Motor neuron (in vitro differentiated cells): Measurements from ENCODE around the gene COL9A1. TPM values are rescaled to one million over a fixed set of nuclear protein-coding genes. Genes with fewer than 3 reads are reported as not detected.
"Not testable (repeated sequence)": the region's sequence is repeated elsewhere in the genome, so short reads cannot be mapped to it uniquely, and the experiment has no call there.

Source experiments
- ATAC-seq, 8 experiments: fragments of 200-7000 bp; cut with Tn5 transposase; replicated peaks in 6 of 8; 2 replicates each; pipeline ENCODE4 v1.8.0; 2021; ENCODE audit warnings: mild to moderate bottlenecking in 8 of 8, moderate library complexity in 8 of 8
- H3K27ac ChIP-seq, 2 donors: fragments of 250-450 bp; sonication (Bioruptor Pico); 2 replicates each; pipeline ENCODE4 v1.9.0; 2021; ENCODE audit warnings: antibody characterized with exemption in 2 of 2, mild to moderate bottlenecking in 2 of 2, moderate library complexity in 1 of 2
- H3K4me1 ChIP-seq, 2 donors: fragments of 250-450 bp; sonication (Bioruptor Pico); replicated peaks in 1 of 2; 2 replicates each; pipeline ENCODE4 v1.6.1; 2021; ENCODE audit warnings: antibody characterized with exemption in 2 of 2, mild to moderate bottlenecking in 2 of 2, moderate library complexity in 1 of 2
- H3K4me3 ChIP-seq, 5 donors: fragments of 250-450 bp; sonication (Bioruptor Pico); 2 replicates each; pipeline ENCODE4 v1.9.0; 2021; ENCODE audit warnings: antibody characterized with exemption in 5 of 5, mild to moderate bottlenecking in 5 of 5, moderate library complexity in 4 of 5
- WGBS, 10 experiments: fragments of 450-650 bp; shearing (Covaris generic); methylation state at CpG; one replicate each; pipeline ENCODE4 v1.0.0; 2022; 5-methylcytosine and 5-hydroxymethylcytosine counted together
- in situ Hi-C, 9 experiments: fragments of 400-800 bp; cut with MboI; loops; one replicate each; pipeline ENCODE4 v1.15.0; 2021; ENCODE audit warnings: low sequenced_read_pairs in 9 of 9, low pct_unique_long_range_greater_than_20kb in 2 of 9; ENCODE audit not compliant: unreplicated experiment in 9 of 9
- total RNA-seq, 8 experiments: library from RNA; unstranded; fragments of 300-600 nt; gene quantifications; 2 replicates each; pipeline versions ENCODE4 v1.2.3 to v1.2.4, GENCODE V29; 2022

COL9A1 gene
- total RNA-seq, 8 experiments from 2014 or later = 0.40 to 4.8 (median 0.68) TPM; not detected in 2

DNA sequence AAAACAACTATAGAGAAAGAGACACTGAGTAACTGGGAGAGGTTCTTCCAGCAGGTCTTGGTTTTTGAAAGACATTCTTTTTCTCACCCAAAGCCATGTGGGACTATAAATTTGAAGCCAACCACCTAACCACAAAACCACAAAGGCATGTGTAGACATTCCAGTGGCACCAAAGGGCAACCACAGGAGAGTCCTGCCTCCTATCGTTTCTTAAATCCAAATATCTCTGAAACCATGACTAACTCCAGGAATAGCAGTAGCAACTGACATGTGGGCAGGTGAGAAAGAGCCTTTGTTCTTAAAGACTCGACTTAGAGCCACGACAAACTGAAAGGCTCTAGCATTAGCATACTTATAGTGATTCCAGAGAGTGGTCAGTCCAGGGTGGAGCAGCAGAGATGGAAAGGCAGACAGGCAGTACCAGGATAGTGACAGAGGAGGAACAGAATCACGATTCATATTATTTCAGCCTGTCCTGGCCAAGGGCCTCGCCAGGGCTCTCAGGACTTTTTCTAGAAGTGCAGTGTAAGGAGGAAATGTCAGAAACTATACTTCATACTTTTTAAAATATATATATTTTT lies 9.4 kb upstream of the COL9A1 start:
- ATAC-seq = peak in 2 of 8 experiments; percentile 70 to 73
- no peak overlapping the region for H3K27ac ChIP-seq
- in situ Hi-C loops = loop anchor here in 3 of 9 experiments (25.0 kb wide), 2 partner anchors 150 to 375 kb away; no protein-coding TSS in a partner anchor
- 0 to 94% (median 57%) methylated on average over 1 to 5 of the region's 5 CpGs; no CpG with 5 or more reads in 2 of the 10 experiments for WGBS, 10 experiments
- peaks cover 0 to 8% of the 10 kb centered on the region in 2 donors for H3K4me1 ChIP-seq
- H3K4me3 ChIP-seq = no peak overlapping the region

DNA sequence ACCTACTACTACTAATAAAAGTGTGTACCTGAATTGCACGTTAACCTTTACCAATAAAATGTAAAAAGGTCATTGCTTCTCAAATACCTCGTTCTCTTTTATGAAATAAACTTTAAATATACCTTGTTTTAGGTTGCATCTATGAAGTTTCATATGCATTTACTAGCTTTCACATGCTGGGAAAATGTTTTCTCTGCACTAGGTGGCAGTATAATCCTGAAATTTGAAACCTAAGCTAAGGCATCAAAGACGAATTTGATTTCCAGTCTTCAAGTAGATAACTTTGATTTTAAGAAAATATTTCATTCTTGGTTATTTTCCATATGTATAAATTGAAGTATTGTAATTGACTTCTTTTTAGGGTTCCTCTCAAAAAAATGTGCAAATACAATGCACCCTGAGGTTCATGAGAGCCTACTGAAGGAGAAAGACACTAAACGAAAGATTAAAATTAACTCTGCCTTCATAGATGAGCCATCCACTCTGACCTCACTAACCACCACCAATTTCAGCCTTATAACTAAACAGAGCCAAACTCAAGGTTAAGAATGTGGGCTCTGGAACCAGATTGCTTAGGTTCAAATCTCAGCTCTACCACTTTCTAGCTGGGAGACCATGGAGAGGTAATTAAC lies 7.3 kb upstream of the COL9A1 start:
- Histone ChIP-seq H3K27ac (no peak overlapping the region), H3K4me1 (peaks cover 0 to 8% of the 10 kb centered on the region in 2 donors), H3K4me3 (no peak overlapping the region)
- in situ Hi-C loops = loop anchor here in 3 of 9 experiments (25.0 kb wide), 2 partner anchors 152 to 377 kb away; no protein-coding TSS in a partner anchor
- WGBS, 10 experiments = 0 to 50% (median 3%) methylated on average over 2 to 4 of the region's 4 CpGs
- peak in 3 of 8 experiments; percentile 35 to 42 (median 40) for ATAC-seq

DNA sequence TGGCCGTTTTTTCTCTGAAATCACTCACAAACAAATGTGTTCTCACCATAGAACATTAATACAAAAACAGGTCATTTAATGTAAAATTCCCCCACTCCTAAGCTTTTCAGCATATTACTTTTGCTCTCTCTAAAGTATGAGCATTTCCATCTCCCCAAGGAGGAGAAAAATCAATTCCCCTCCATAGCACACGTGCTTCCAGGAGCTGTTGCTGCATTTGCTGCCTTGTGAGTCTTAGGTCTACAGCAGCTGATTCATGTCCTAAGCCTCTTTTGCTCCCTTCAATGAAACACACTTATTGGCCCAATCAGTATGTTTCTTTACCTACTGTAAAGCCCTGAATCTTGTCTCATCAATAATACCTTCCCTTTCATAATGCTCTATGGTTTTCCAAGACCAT lies 6.4 kb upstream of the COL9A1 start:
- 0 to 63% (median 20%) methylated on average over 1 to 2 of the region's 2 CpGs; no CpG with 5 or more reads in 1 of the 10 experiments for WGBS, 10 experiments
- peaks cover 3 to 10% of the 10 kb centered on the region in 2 donors for H3K4me1 ChIP-seq
- peak in 4 of 8 experiments; percentile 24 to 61 (median 48) for ATAC-seq
- no peak overlapping the region for H3K4me3 ChIP-seq
- in situ Hi-C loops = loop anchor here in 3 of 9 experiments (10.0 to 25.0 kb wide), 3 partner anchors 56 to 378 kb away; no protein-coding TSS in a partner anchor
- H3K27ac ChIP-seq = no peak overlapping the region

DNA sequence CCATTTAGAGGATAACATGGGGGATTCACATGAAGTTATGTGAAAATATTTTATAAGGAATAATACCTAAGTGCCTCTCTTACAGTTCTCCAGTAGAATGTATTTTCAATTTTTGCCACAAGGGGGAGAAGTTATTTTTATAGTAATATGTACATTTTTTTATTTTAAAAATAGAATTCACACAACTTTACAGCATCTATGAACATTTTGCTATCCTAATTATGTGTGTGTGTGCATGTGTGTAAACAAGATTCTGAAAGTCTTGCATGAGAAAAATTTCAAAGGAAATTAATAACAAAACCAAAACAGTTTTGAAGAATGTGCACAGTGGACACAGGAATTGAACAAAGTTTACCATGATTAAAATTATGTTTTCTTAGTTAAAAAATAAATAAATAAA lies 5.3 kb upstream of the COL9A1 start:
- peaks cover 3 to 10% of the 10 kb centered on the region in 2 donors for H3K4me1 ChIP-seq
- in situ Hi-C loops = loop anchor here in 3 of 9 experiments (10.0 to 25.0 kb wide), 3 partner anchors 57 to 379 kb away; no protein-coding TSS in a partner anchor
- not testable (repeated sequence) for H3K27ac ChIP-seq, H3K4me3 ChIP-seq
- peak in 1 of 8 experiments; percentile 30 for ATAC-seq

DNA sequence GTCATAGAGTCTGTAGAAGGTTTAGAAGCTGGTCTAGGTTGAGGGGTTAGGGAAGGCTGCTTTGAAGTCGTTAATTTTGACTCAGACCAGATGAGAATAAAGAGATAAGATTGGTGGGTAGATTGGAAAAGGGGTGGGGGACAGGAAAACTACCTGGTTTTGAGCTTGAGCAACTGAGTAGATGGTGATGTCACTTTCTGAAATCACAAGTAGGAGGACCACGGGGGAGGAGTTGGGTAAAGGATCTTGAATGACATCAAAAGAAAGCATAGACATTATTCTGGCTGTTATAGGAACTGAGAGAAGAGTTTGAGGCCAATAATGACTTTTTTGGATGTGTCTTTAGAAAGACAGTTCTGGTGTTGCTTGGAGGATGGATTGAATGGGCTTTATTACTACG lies 4.1 kb upstream of the COL9A1 start:
- 0 to 87% (median 59%) methylated on average over 1 to 3 of the region's 3 CpGs for WGBS, 10 experiments
- in situ Hi-C loops = loop anchor here in 3 of 9 experiments (10.0 to 25.0 kb wide), 3 partner anchors 58 to 380 kb away; no protein-coding TSS in a partner anchor
- Histone ChIP-seq H3K4me3 (no peak overlapping the region), H3K27ac (no peak overlapping the region), H3K4me1 (peaks cover 3 to 10% of the 10 kb centered on the region in 2 donors)
- ATAC-seq = no peak

DNA sequence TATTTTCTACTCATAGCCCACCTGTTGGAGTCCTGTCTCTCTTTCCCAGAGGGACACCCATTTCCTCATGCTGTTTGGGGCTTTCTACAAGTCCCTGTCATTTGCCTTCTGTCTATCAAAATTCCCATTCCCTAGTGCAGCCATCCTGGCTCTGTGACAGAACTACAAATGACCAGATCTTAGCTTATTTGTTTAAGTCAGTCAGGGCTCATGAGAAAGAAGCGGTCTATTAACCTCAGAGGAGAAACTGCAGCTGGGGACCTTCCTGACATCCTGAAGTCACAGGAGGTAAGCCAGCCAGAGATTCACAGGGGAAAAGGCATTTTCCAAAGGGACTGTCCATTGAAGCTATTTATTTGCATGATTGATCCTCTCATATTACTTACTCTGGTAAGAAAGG lies 1.7 kb upstream of the COL9A1 start:
- WGBS, 10 experiments = 0 to 100% (median 66%) methylated on average over 1 of the region's 1 CpG; no CpG with 5 or more reads in 2 of the 10 experiments
- in situ Hi-C loops = loop anchor here in 3 of 9 experiments (10.0 to 25.0 kb wide), 3 partner anchors 60 to 383 kb away; no protein-coding TSS in a partner anchor
- peaks cover 3 to 10% of the 10 kb centered on the region in 2 donors for H3K4me1 ChIP-seq
- no peak overlapping the region for H3K4me3 ChIP-seq
- no peak for ATAC-seq
- no peak overlapping the region for H3K27ac ChIP-seq

DNA sequence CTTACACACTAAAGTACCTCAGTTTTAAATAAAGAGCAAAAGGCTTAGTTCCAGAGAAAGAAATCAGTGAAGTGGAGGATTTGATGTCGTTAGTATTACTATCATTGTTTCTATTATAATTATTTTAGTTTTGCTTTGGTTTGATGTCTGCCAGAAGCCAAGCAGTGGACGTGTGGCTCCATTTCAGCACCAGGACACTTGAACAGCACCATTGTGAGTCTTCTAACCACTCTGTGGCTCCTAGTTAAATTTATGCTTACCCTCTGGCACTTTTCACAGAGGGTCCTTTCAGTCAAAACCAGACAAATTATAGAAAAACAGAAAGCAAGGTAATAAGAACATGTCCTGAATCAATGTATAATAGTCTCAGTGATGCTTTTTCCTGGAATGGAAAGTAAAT lies 3.4 kb downstream of the COL9A1 start:
- in situ Hi-C loops = no loop called here
- H3K4me3 ChIP-seq = no peak overlapping the region
- peaks cover 0 to under 1% of the 10 kb centered on the region in 2 donors for H3K4me1 ChIP-seq
- no peak overlapping the region for H3K27ac ChIP-seq
- no peak for ATAC-seq
- 0 to 77% (median 24%) methylated on average over 1 to 2 of the region's 2 CpGs for WGBS, 10 experiments

DNA sequence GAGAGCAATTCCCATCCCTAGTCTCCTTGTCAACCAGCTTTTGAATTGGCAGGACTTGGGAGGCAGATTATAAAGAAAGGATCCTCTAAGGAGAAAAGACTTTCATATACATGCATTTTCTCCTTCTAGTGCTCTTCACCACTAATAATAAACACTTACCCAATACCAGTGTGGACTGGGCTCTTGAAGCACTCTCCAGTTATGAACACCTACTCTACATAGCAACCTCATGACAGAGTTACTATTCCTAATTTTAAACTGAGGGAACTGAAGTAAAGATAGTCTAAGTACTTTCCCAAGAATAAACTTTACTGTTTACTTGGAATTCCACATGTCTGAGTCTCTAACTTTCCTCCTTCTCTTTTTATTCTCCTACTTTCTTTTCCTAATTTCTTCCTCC lies 4.8 kb downstream of the COL9A1 start:
- in situ Hi-C loops = no loop called here
- H3K27ac ChIP-seq = no peak overlapping the region
- no peaks in the 10 kb centered on the region for H3K4me1 ChIP-seq
- H3K4me3 ChIP-seq = no peak overlapping the region
- no peak for ATAC-seq

DNA sequence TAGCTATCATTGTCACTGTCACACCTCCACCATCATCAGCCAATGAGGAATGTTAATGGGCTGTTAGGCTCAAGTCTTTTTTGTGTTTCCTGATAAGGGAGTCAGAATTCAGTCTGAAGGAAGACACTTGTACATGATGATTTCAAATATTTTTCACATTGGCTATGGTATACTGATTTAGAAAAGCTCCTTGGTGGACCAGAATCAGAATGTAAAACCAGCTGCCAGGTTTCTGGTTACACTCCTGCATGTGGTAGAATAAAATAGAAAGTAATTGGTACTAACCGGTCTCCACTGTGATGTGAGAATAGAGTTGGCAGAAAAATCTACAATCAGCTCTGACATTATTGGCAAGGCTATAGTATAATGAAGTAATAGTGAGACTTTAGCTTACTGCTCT lies 10.7 kb downstream of the COL9A1 start:
- WGBS, 10 experiments = 0 to 100% (median 78%) methylated on average over 1 of the region's 1 CpG; no CpG with 5 or more reads in 1 of the 10 experiments
- no peak for ATAC-seq
- in situ Hi-C loops = no loop called here
- Histone ChIP-seq H3K27ac (no peak overlapping the region), H3K4me3 (no peak overlapping the region), H3K4me1 (no peaks in the 10 kb centered on the region)

DNA sequence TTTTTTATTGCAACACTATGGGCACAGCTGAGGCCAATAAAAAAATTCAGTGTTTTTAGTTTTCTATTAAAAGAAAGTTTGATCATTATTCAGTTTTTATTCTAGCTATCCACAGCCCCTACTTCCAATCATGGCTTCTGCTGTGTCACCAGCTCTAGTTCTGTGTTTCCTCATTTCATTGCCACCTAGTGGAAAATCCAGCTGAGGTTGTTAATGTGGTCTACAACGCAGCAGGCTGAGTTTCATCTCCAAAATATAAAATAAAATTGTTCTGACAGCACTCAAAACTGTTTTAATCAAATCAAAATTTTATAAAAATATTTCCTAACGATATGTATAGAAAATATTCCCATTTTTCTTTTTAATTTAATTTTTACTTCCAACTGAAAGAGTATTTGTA lies 13.6 kb downstream of the COL9A1 start:
- in situ Hi-C loops = no loop called here
- Histone ChIP-seq H3K4me1 (no peaks in the 10 kb centered on the region), H3K4me3 (no peak overlapping the region), H3K27ac (no peak overlapping the region)
- ATAC-seq = peak in 3 of 8 experiments; percentile 43 to 52 (median 47)
- 0 to 39% (median 15%) methylated on average over 1 to 2 of the region's 2 CpGs for WGBS, 10 experiments

DNA sequence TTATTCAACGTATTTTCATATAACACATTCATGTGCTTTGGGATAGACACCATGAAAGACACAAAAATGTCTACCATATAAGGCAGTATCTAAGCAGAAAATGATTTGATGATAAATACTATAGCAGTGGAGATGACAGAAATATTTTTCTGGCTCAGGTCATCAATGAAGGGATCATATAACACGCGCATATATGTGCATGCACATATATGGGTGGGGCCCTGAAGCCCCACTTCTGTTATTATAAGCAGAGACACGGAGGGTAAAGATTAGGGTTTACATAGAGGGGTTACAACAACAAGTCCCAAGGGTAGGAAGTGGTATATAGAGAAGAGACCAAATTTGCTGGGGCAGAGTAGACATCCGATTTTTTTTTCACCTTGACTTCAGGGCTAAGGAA lies 16.0 kb downstream of the COL9A1 start:
- in situ Hi-C loops = no loop called here
- ATAC-seq = peak in 3 of 8 experiments; percentile 32 to 83 (median 62)
- Histone ChIP-seq H3K4me3 (no peak overlapping the region), H3K4me1 (peaks cover 0 to 5% of the 10 kb centered on the region in 2 donors), H3K27ac (no peak overlapping the region)
- WGBS, 10 experiments = 0 to 100% (median 70%) methylated on average over 1 to 5 of the region's 5 CpGs

DNA sequence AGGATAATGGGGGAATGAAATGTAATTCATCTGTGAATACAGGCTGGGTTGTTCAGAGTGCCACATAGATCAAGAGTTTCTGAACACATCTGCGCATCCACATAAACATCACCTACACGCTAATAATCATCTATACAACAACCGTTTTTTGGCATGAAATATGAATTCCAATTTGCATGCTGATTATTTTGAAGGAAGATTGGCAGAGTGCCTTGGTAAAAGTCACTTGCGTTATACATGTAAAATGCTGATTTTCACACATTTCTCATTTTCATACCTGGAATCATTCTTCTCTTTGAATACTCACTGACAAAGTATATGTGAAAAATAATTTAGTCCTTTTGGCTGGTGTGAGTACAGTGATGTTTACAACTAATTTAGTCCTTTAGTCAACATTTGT lies 17.7 kb downstream of the COL9A1 start:
- Histone ChIP-seq H3K4me1 (peaks cover 0 to 5% of the 10 kb centered on the region in 2 donors), H3K4me3 (no peak overlapping the region), H3K27ac (no peak overlapping the region)
- in situ Hi-C loops = no loop called here
- 24 to 92% (median 71%) methylated on average over 2 to 4 of the region's 4 CpGs; no CpG with 5 or more reads in 1 of the 10 experiments for WGBS, 10 experiments
- ATAC-seq = no peak

DNA sequence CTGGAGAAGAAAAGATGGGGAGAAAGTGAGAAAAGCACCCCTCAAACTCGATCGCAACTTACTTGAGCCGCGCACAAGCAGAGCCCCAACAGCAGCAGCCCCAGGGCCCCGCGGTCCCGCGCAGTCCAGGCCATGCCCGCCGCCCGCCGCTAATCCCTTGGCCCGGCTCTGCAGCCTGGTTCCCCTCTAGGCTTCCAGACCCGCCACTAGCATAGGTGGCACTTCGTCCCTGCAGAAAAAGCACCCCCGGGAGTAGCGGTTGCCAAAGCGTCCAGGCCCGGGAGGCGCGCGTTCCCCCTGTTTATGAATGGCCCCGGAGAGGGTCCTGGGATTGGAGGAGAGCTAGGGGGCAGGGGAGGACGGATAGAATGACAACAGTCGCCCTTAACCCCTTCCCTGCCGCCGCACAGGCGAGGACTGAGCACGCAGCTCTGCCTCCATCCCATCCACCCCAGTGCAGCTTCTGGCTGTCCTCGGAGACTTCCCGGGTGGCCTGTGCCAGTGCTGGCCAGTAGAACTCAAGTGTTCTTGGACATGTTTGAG lies 19.9 kb downstream of the COL9A1 start:
- no peak overlapping the region for H3K27ac ChIP-seq
- WGBS, 10 experiments = 0 to 35% (median 10%) methylated on average over 1 to 17 of the region's 31 CpGs; no CpG with 5 or more reads in 3 of the 10 experiments
- in situ Hi-C loops = no loop called here
- ATAC-seq = peak in 6 of 8 experiments; percentile 59 to 76 (median 68)
- peaks cover 0 to 5% of the 10 kb centered on the region in 2 donors for H3K4me1 ChIP-seq
- peak overlapping the region in 4 of 5 donors; percentile 17 to 24 (median 19) for H3K4me3 ChIP-seq
